Stimulated activated CD8-positive, alpha-beta memory T cell treated with anti-CD3 and anti-CD28 coated beads, Interleukin-12 subunit alpha, Interleukin-12 subunit beta, amount 100 ng/mL, for 4 hours (primary cell): ENCODE results near the gene RSAD2.
"Not testable (repeated sequence)": the region's sequence is repeated elsewhere in the genome, so short reads cannot be mapped to it uniquely, and the experiment has no call there.

Source experiments
- DNase-seq: peaks from one replicate; pipeline ENCODE4 v3.0.0-alpha.2; 2020; ENCODE audit warnings: low read depth

The RSAD2 gene

DNA sequence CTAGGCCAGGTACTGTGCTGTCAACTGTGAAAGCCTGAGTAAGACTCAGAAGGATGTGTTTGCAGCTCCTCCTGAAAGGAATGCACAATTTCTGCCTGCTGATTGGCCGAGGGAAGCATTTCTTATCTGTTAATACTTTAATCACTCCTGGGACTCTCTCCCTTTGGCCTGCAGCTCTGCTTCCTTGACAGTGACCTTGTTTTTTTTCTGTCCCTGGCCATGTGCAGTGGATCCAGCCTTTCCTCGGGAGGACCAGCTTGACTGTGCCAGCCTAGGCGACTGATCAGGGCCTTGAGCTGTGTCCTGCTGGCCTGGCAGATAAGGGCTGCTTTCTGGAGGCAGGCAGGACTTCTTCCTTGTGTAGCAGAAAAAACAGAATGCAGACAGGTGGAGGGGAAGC is 49.6 kb downstream of the RSAD2 start:
- no peak for DNase-seq

DNA sequence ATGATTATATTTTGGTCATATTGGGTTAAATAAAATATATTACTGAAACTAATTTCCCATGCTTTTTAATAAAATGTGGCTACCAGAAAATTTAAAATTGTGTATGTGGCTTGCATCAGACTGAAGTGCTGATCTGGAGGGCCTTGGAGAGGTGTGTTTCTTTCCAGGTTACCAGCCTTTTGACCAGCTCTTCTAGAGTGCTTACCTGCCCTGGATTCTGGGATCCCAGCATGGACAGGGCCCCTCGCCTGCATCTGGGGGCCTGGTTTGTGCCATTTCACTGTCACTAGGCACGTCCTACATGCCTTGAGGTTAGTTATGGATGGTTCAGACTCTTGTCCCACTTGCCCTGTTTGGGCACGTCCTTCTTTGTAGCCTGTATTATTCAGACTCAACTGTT is 50.2 kb downstream of the RSAD2 start:
- DNase-seq, result no peak

DNA sequence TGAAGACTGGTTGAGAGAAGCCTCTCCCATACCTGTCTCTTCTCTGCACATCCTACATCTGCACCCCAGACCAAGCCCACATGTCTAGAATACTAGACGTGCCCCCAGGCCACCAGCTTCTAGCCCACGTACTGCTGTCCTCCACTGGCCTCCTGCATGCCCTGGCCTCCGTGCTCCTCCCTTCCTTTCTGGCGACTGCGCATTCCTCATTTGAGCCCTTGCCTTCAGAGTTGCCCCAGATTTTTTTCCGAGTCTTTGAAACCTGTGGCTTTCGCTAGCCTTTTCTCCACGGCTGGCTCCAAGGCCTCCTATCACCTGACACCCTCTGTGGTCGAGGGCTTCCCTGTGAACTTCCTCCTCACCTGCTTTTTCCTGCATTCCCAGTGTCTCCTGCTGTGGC is 50.9 kb downstream of the RSAD2 start:
- DNase-seq, result no peak

DNA sequence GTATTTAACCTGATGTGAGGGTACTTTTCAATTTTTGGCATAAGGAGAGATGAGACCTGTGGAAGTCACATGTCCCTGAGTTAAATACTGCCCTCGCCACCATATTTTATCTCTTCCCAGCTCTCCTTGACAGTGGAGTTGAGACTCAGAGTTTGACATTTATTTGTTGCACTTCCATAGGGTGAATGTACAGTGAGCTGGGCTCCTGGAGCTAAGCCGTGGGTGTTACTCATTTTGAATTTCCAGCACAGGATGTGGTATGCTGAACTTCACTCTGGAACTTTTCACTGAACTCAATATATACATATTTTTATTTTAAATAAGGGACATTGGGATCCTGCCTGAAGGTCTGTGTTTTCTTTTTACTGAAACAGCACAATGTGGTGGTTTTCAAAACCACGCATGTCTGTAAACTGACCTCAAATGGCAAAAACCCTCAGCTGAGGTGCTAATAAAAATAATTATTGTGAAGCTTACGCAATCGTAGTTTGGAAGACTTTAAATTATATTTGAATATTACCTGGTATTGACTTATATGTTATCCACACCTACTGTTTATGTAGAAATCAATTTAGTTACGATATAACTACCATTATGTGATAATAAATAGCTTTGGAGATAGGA is 51.7 kb downstream of the RSAD2 start:
- no peak for DNase-seq

DNA sequence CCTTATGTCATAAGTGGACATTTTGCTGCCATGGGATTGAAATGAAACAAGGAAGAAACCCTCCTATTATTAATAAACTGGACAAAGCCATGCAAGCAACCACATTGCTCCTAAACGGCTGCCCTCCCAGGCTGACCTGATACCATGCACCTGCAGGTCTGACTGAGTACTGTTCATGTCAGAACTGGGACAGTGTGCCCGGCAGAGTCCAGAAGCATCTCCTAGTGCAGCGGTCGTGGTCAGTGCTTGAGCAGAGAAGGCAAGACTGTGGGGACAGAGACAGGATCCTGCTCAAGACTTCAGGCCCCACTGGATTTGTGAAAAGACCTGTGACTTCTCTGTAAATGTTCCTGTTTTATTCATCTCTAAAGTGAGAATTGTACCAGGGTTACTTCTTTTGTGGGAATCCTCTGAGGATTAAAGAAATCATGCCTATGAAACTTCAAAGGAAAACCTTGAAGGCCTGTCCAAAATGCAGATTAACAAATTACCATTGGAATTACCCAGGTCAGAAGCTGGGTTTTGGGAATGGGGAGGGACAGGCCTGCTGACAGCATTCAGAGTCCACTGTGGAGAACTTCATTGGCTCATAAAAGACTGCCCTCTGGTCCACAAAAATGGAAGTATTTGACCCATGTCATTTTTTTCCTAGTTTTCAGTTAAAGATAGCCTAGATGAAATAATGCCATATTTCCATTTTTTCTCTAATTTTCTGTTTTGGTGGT is 53.5 kb downstream of the RSAD2 start:
- no peak for DNase-seq

DNA sequence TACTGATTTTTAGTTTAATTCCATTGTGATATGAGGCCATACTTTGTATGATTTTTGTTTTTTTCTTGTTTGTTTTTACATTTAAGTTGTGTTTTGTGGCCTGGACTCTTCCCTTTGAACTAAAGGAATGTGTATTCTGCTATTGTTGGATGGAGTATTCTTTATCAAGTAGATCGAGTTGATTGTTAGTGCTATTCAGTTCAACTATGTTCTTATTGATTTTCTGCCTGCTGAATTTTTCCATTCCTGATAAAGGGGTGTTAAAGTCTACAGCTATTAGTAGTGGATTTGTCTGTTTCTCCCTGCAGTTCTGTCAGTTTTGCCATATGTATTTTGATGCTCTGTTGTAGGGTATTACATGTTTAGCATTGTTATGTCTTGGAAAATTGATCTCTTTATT is 54.2 kb downstream of the RSAD2 start:
- no peak for DNase-seq

DNA sequence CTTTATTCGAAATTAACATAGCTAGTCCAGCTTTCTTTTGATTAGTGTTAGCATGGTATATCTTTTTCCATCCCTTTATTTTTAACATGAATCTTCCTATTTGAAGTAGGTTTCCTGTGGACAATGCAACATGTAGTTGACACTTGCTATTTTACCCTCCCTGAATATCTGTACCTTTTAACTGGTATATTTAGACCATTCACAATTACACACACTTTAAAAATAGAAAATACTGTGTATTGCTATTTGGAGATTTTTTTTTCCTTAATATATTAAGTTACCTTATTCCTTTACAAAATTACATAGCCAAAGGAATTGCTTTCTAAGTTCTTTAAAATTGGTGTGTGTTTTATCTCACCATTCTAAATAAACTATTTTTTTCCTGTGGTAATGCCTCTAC is 54.6 kb downstream of the RSAD2 start:
- no peak for DNase-seq

DNA sequence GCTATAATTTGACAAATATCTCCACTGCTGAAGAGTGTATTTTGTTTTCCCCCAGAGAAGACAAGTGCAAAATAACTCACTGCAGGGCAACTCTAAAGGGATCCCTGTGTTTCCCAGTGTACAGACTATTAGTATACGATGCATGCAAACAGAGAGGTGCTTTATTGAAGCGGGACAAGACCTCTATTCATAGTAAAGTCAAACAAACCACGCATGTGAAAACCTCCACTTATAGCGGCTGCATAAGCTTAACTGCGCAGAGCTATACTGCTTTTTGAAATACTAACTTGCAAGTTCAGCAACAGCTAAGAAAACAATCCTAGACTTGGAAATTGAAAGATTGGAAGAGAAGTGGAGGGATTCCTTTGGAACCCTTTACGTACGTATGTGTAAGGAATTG is 55.3 kb downstream of the RSAD2 start:
- no peak for DNase-seq

DNA sequence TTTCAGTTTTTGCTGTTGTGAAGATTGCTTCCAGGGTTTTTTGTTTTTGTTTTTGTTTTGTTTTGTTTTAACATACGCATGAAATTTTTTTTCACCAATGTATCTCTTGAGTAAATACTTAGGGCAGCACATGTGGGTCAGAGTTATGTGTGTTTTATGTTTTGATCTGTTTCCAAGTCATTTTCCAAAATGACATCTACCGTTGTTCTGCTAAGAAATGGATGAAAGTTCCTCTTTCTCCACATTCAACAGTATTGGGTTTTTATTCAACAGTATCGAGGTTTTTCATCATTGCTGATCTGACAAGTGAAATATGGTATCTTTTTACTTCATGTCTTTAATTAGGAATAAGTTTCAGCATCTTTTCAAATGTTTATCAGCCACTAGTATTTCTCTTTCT is 56.3 kb downstream of the RSAD2 start:
- no peak for DNase-seq

DNA sequence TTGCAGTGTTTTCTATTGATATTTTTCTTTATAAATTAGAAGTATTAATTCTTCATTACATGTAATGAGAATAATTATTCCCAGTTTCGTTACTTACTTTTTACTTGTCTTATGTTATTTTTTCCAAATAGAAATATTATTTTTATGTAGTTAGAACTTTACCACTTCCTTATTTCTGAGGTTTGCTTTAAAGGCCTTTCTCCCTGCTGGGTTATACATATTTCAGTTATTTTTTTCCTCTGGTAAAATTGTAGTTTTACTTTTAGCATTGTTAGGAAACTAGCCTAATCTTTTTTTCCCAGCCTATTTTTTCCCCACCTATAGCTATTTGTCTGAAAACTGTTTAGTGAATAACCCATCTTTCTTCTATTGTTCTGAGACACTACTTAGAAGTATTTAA is 56.8 kb downstream of the RSAD2 start:
- no peak for DNase-seq

DNA sequence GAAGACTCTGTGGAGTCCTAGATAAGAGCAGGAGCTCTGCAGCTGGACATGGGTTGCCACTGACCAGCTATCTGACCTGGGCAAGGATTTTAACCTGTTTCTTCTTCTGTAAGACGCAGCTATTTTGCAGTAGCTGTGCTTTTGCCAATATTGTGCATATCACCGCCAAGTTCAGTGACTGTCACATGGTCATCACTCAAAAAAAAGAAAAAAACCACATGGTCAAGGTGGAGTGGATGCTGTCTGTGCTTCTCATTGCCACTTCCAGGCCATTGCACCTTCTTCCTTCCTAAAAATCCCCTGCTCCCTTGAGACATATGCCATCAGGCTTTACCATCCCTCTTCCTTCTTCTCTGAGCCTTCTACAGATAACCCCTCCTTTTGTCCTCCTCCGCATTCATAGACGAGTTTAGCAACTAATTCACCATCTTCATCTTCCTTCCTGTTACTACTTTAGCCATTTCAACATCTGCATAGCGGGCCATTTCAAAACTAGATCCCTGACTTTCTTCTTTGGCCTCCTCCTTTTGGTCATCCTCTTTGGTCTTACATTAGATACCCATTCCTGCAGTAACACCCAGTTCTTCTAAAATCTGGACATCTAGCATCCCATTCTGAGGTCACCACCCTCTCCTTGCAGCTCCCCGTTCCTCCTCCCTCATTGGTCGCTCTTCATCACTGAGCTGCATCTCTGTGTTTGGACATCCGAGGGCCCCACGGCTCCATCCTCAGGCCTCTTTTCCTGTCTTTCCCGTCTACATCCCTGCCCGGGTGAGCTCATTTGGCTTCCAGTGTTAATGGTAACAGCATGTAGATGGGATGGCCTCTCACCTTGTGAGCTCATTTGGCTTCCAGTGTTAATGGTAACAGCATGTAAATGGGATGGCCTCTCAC is 57.4 kb downstream of the RSAD2 start:
- DNase-seq, result no peak

DNA sequence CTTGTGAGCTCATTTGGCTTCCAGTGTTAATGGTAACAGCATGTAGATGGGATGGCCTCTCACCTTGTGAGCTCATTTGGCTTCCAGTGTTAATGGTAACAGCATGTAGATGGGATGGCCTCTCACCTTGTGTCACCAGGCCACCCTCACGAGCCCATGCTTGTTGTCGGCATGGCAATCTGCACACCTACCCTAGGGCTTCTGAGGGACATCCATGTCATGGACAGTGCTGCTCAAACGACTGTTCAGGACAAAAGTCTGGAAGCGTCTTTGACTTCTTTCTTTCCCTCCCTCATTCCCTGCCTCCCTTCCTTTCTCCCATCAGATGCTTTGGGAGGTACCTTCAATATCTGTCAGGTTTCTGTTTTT is 58.1 kb downstream of the RSAD2 start:
- not testable (repeated sequence) for DNase-seq

DNA sequence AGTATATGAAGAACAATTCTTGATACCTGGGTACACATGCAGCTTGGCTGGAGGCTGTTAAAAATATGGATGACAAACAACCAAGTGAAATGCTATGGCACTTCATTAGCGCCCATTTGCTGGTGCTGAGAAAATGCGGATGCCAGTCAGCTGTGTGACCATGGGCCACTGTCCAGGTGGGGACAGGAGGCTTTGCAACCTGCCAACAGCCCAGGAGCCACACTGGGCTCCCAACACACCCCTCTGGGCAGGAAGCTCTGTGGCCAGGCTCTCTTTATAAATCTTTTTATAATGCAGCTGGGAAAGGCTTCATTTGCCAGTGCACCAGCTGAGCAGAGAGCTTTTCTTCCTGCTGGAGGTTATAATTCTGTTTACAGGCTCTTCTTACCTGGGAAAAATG is 59.6 kb downstream of the RSAD2 start:
- no peak for DNase-seq

DNA sequence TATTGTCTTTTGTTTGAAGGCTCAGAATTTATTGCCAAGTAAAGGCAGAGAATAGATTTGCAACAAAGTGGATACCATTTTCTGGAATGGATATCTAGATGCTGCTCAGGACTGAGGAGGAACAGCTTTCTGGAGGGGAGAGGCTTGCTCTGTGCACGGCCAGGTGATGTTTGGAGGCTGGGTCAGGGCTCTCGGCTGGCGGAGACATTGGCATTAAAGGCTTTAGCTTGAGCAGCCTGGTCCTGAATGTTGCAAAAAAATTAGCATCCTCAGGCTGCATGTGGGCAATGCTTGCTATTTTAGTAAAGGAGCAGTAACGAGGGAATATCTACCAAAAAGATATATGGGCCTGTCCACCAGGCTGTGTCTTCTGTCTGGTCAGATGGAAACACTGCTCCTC is 60.0 kb downstream of the RSAD2 start:
- DNase-seq, result no peak

DNA sequence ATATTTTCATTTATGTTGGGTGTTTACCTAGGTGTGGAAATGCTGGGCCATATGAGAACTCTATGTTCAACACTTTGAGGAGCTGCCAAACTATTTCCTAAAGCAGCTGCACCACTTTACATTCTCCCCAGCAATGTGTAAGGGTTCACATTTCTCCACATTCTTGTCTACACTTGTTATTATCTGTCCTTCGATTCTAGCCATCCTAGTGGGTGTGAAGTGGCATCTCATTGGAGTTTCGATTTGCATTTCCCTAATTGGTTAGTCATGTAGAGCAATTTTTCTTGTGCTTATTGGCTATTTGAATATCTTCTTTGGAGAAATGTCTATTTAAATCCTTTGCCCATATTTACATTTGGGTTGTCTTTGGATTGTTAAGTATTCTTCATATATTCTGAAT is 61.5 kb downstream of the RSAD2 start:
- no peak for DNase-seq

DNA sequence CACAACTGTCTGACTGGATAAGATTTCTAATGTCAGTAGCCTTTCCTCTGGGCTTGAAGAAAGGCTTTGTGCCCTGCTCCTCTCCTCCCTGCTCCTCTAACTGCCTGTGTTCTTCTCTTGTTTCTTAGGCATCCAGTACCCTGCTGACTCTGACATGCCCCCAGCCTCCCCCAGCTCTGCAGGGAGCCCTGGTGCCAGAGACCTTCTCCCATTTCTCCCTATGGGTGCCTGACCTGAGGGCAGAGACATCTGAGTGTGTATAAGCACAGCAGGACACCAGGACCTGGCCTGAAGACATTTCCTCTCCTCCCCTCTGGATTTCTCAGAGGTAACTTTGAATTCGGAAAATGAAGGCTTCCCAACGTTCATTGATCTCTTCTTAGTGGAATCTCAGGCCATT is 63.2 kb downstream of the RSAD2 start:
- no peak for DNase-seq

DNA sequence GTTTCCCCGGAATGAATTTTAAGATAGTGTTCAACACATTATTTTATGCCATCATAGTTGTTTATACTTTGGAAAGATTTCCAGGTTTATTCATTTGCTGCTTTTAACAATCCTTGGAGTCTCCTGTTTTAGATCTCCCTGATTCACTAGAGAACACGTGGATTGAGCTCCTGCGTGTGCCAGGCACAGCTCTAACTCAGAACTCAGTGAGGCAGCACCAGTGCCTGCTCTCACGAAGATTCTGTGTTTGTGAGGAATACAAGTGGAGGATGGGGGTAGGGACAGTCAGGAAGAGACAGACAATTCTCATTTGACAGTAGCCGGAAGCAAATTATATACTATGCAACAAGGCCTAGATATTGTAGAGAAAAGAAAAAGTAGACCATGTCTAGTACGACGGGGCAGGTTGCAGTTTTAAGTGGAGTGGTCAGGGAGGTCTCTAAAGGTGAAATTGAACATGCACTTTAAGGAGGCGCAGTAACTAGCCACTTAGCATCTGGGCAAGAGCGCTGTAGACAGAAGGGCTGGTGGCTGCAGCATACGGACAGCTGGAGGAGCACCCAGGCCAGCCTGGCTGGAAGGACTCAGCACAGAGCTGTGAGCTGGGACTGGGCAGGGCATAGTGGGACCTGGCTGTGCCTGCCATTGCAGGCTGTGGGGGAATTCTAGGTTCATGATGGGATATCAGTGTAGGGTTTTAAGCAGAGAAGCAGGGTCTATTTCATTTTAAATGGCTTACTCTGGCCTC is 63.9 kb downstream of the RSAD2 start:
- DNase-seq, result no peak

DNA sequence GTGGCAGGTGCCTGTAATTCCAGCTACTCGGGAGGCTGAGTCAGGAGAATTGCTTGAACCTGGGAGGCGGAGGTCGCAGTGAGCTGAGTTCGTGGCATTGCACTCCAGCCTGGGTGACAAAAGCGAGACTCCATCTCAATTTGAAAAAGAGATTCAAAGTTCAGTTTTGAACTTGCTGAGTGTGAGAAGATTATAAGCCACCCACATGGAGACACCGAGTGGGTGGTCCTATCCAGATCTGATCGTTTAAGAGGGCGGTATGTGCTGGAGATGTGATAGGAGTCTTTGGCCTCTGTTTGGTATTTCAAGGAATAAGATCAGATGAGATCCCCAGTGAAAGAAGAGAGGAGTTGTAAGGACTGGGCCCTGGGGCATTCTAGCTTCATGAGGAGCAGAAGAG is 65.3 kb downstream of the RSAD2 start:
- DNase-seq, result no peak

DNA sequence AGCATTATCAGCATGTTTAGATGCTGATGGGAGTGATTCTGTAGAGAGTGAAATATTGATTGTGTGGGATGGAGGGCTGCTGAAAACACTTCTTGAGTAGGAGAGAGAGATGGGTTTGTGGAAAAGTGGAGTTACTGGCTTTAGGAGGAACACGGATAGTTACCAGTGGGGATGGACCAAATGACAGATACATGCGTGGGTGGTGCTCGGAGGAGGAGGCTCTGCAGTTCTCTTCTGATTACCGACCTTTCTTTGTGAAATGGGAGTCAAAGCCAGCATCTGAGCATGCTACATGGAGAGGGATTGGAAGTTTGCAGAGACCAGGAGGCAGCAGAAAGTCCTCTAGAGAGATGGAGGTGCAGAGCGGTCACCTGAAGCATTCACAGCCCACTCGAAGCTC is 65.9 kb downstream of the RSAD2 start:
- DNase-seq, result no peak

DNA sequence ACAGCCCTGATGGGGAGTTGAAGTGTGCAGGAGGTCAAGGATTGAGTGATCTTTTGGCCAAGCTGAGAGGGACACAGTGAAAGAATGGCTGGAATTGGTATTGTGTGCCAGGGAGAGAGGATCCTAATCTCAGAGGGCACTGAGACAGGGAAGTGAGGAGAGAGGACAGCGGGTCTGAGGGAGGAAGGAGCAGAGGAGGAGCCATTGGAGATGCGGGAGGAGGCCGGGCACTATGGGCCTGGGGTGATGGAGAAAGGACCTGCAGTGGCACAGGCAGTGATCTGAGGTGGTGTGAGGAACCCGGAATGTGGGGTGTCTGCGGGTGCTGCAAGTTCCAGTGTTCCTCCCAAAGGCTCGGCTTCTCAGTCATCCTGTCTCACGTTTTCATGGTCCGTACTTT is 66.4 kb downstream of the RSAD2 start:
- DNase-seq, result no peak

DNA sequence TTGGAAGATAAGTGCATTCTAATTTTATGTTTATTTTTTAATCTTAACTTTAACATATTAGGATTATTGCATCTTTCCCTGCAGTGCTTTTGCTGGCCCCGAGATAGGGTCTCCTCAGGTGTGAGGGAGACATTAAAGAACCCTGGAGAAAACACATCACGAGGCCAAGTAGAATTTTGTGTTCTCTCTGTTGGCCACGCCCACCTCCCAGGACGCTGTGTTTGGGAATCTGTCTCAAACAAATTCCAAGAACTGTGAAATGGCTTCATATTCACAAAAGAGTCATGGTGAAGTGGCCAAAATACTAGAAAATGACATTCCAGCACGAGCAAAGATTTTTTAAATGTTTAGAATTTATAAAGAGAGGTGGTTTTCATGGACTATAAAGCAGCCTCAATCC is 67.0 kb downstream of the RSAD2 start:
- DNase-seq, result no peak

DNA sequence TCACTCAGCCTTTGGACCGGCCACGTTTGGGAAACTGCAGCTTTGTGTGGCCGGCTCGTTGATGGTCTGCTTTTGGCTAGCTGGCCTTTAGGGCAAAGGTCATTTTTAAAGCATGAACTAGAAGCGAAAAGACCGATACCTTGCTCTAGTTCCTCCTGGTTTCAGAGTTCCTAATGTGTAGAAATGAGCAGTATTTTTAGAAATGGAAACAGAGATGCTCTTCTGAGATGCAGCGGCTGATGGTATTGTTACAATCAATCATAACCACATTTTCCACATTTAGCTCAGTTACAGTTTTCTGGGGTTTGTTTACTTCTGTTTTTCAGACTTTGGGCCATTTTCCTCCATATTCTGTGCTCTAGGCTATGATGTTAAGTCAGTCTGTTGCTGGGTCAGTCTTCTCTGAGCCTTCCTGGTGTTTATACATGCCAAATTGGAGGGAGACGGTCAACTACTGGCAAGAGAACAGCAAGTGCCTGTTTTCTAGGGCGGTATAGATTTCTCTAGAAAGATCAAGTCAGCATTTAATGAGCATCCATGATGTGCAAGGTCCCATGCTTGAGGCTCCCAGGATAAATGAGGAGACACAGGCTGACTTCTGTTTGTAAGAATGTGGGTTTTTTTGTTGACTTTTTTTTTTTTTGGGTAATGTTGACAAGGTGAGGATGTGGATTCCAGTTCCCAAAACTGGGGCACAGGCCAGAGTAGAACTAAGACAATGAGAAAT is 67.7 kb downstream of the RSAD2 start:
- DNase-seq, result no peak
